Mesenteric fat pad (tissue), 1 donor: ENCODE data around the gene SOX1. TPM values are rescaled to one million over a fixed set of nuclear protein-coding genes. Genes with fewer than 3 reads are reported as not detected.

Experiments
- DNase-seq: peaks from one replicate; pipeline ENCODE4 v3.0.0-alpha.2; 2020; ENCODE audit warnings: low spot score
- total RNA-seq: library from RNA; stranded (reverse); fragmentation: NEBNext Ultra II Directional; extraction: Animal tissue kit (Norgen Biotek cat#: 25700); gene quantifications from one replicate; pipeline ENCODE4 v1.2.1, GENCODE V29; 2021
- donor health status: DM: yes; HTN: yes; CAD: no.

The SOX1 gene
- total RNA-seq, 1 donor from 2014 or later: not detected

DNA sequence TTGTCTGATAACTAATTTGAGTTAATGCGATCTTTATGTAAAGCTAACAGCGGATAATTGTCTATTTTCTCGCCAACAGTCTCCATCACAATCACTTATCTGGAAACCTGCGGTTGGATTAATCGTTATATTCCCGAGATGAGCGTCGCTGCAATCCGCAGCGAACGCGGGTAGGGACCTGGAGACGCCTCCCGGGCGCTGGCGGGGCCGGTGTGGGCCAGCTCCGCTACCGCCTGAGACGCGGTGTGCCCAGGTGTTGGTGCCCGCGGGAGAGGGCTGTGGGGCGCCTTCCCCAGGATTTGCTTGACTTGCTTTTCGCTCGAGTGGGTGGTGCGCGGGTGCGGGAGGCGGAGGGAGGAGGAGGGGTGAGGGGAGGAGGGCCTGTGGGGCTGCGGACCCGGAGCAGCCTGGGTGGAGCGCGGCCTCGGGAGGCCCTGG lies 38.3 kb downstream of the SOX1 start:
- no peak for DNase-seq

DNA sequence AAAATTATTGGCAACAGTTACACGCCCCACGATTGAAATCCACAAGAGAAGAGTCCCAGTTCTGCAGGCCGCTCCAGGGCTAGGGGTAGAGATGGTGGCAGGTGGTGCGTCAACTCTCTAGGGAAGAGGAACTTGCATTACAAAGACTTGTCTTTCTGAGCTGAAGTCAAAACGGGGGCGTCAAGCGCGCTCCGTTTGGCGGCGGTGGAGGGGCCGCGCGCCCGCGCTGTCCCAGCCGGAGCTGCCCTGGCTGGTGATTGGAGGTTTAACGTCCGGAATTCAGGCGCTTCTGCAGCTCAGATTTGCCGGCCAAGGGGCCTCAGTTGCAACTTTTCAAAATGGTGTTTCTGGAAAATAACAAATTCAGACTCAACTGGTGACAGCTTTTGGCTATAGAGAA lies 38.9 kb downstream of the SOX1 start:
- DNase-seq: no peak

DNA sequence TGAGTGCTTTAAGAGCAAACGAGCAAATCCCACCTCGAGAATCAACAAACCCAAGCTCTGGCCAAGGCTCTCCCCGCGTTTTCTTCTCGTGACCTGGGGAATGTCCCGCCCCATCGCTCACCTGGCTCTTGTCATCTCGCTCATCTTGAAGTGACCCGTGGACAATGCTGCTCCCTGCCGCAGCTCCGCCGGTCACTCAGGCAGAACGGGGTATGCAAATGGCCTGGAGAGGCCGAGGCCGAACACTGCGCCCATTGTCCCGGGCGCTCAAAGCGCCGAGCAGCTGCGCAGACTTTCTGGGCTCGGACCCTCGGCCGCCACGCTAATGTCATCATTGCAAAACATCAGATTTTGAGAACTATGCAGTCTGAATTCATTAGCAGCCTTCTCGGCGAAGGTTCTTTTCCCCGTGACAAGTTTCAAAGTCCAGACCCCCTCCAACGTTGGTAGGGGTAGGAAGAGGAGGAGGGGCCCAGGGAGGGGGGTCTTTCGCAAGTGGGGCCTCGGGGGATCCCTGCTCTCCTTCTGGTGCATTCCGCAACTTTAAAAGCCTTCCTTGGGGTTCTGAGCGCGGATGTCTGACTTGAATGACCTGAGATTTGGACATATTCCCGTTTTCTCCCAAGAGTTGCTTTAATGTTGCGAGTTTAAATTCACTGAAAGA lies 39.7 kb downstream of the SOX1 start:
- DNase-seq: no peak

DNA sequence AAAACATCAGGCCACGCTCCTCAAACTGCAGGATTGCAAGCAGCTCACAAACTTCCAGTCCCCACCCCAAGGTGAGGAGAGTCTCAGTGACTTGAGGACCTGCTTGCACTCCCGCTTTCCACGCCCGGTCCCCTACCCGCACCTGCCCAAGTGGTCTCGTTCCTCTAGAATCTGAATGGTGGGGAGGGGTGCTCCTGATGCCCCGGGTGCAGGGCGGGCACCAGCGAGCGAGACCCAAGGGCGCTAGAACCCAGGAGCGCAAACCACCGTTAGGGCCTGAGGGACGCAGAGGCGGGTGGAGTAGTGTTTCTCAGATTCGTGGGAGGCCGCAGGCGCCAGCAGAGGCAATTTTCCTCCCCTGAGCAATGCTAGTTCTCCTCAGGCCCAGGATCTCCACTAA lies 40.3 kb downstream of the SOX1 start:
- no peak for DNase-seq

DNA sequence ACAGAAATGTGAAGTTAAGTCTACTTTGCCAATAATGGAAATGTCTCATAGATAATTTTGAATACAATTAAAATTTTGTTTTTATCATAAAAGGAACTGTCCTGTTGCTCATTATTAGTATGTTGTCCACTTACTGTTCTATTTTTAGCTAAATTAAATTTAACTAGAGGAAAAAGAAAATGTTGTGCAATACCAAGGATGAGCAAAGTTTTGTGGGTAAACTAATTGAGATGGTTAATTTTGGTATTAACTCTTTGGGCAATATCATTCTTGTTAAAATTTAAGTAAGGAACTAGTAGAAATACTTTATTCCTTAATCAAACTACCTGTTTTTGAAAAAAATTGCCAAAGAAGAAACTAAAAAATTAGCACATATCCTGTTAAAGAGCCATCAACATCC lies 43.5 kb downstream of the SOX1 start:
- no peak for DNase-seq

DNA sequence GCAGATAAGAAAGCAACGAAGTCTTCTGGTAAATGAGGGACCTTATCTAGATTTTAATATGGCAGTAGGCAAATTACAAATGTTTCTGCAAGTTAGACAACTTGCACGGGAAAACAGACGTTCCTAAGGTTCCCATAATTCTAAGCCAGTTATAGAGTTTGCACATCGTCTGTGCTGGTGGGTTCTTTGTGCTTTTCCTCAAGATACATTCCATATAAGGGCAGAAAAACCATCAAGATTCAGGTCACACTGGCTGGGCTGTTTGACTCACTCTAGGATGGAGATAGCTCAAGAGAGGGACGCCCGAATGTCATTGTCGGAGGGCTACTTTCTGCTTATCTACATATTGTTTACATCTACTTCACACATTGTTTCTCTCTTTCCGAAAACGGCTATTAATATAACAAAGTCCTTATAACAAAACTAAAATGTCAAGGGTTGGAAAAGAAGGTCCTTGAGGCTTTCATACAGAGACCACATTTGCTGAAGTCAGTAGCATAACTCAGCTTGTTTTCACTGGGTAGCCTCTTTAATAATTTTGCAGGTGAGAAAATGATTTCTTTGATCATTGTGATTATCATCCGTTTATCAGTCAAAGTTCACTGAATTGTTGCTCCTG lies 44.4 kb downstream of the SOX1 start:
- DNase-seq: no peak

DNA sequence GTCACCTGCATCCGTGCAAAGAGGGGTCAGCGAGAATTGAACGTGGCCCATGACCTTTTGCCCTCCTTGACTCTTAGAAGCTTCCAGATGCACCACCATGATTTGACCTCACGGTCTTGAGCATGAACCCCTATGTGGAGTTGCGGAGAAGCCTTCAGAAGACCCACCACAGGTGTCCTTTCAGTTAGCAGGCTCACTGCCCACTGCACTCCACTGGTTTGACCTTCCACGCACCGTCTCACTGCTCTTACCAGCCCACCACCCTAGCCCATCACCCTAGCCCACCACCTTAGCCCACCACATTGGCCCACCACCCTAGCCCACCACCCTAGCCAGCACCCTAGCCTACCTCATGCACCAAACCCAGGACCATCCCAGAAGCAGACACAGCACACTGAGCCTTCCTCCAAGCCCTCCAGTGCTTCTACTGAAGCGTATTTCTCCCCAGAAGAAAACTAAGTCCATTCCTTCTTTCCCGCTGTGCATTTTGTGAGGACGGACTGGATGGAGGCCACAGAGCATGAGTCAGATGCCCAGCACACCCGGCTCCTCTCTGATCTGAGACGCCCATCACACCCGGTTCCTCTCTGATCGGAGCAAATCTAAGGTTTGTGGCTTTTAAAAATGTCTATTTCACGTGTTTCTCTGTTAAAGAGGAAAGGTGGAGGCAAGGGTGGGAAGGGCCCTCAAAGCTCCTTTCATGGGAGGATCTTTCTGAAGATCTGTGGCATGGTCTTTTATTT lies 45.8 kb downstream of the SOX1 start:
- no peak for DNase-seq

DNA sequence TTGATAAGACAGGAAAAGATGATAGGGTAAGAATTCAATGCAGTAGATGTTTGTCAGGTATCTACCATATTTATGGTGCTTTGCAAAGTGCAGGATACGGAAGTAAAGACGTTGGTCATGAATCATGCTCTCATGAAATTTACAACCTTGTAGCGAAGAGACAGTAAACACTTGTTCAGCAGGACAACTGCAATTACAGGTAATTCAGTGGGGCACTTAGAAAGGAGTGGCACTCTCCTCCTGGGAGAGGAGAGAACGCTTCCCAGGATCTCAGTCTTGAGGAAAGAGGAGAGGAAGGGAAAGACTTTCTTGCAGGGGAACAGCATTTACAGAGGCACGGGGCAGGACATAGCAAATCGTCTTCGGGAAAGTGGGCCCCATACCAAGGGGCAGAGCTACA lies 46.4 kb downstream of the SOX1 start:
- no peak for DNase-seq

DNA sequence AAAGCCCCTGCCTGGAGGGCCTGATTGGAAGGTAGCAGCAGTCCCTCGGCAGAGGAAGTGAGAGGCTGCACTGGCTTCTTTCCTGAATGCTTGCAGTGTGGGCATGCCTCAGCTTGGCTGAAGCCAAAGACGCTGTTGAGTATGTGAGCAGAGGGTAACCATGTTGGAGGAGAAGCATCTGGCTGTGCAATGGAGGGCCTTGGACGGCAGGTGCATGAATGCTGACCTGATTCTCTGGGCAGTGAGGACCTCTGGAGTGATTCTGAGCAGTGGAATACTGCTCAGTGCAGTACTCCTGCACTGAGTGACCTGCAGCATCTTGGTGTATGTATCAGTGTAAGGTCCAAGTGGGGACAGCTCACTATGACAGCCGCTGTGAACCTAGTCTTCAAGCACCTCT lies 46.9 kb downstream of the SOX1 start:
- peak; percentile 77 for DNase-seq

DNA sequence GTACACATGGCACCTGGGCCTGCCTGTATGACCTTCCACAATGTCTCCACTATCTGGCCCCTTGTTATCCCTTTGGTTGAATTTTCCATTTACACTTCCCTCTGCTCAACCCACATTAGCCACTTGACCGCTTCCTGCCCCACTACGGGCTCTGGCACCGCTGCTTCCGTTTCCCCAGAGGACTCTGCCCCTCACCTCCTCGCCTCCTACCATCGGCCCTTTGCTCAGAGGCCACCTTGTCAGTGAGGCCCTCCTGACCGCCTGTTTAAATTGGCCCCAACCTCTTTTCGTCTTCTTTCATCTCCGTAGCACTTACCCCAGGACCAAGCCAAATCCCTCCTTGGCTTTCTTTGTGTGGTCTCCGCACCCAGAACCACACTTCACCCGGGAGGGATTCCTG lies 47.4 kb downstream of the SOX1 start:
- peak; percentile 84 for DNase-seq

DNA sequence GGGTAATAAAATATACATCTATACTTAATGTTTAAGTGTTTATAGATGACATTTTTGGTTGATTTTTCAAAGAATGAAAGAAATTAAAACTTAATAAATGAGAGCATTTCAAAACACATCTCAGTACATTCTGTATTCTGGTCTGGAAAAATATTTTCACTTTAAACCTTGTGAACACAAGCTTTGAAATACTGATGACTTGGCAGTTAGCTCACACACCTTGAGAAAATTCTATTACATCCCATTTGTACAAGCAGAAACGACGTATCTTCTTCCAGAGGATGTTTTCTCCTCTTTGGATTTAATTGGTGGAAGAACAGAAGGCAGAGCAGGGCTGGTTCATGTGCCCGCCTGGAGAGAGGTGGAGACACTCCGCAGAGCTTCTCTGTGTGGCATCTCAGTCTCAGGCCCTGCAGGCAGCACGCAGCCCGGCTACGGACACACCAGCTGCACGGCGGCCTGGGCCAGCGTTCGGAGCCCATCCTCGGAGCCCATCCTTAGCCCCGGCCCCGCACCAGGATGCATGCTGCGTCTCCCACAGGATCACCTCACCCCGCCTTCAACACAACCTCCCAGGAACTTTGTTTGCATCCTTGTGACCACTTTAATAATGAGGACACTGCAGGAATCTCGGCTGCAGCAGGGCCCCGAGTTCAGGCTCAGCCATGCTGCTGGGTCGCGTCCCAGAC lies 48.6 kb downstream of the SOX1 start:
- peak; percentile 60 for DNase-seq

DNA sequence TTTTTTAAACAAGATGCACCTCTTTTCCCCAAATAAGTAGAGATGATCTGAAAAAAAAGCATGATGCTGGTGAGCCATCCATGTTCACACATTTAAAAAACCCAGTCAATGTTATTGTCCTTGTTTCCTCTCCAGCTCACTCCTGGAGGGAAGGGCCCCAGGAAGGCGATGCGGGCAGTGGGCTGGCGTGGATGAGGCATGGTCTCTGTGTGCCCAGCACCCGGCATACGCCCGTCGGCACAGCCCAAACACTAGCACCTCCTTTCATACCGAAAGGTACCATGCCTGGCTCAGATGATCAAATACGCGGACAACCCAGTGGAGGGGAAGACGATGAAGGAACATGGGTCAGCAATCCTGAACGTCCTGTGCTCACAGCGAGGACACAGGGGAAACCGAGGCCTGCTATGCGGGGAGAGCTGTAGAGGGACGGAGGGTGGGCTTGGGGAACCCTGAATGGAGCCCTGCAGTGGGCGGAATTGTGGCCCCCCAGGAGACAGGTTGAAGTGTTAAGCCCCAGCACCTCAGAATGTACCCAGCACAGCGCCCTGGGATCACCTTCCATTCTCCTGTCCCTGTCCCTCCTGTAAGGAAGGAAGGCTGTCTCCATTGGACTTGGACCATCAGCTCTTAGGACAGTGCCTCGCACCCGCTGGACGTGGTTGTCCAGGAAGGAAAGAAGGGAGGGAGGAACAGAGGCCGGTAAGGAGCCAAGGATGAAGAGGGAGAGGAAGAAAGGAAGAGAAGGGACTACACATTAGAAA lies 49.4 kb downstream of the SOX1 start:
- peak; percentile 53 for DNase-seq

DNA sequence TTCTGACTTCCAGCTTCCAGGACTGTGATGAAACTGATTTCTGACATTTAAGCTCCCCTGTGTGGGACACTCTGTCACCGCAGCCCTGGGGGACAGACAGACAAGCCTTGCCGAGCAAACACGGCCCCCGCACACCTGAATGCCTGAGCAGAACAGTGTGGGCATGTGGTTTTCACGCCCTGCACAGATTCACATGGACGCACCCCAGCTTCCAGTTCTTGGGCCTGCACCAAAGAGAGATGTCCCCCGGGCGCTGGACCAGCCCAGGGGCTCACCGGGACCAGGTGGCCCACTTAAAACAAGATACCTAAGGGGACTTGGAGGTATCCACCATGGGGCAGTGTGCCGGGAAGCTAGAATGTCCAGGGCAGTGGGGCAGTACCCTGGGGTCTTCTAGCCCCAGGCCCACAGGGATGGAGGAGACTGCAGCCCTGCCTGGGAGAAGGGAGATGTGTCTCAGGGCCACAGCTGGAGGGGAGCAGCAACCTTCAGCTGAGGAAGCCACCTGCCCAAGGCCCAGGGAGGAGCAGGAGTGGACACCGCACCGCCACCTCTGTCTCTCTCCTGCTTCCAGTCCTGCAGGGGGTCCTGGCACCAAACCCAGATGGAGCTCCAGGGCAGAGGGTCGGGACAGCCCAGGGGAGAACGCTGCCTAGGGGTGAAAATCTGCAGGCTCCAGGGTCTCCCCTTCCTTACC lies 50.5 kb downstream of the SOX1 start:
- DNase-seq: peak; percentile 64

DNA sequence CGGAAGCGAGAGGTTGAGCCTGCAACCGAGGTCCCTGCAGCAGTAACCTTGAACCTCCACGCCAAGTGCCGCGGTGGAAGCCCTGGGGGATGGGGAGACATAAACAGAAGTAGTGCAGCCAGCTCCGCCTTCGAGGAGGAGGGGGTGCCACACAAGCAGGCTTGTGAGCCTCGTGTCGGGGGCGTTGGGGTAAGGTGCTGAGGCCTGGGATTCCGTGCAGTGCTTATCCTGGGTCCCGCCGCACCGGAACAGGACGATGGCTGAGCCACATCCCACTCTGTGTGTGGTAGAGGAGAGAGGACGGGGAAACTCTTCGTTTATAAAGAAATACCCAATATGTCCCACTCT lies 51.0 kb downstream of the SOX1 start:
- DNase-seq: peak; percentile 78

DNA sequence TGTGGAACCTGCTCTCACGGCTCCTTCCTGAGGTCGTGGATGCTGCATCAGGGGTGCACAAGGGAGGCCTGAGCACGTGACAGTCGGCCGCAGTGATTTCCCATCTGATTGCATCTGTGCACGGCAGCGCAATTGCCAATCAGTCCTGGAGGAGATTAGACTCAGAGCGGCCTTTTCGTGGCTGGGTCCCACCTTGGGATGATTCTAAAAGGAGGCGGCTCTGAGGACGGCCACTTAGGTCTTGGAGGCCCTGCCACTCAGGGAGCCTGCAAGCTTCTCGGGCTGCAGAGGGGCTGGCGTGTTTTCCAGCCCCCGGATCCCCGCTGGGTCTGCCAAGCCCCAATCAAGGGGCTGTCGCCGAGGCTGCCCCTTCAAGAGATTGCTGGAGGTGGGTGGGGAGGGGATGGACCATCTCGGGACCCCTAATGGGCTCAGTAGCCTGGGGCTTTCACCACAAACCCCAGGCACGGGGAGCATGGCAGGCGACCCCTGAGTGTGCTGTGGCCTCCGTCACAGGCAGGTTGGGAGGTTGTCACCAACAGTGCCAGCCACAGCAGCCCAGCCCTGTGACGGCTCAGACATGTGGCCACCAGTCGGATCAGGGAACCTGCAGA lies 51.6 kb downstream of the SOX1 start:
- DNase-seq: peak; percentile 65

DNA sequence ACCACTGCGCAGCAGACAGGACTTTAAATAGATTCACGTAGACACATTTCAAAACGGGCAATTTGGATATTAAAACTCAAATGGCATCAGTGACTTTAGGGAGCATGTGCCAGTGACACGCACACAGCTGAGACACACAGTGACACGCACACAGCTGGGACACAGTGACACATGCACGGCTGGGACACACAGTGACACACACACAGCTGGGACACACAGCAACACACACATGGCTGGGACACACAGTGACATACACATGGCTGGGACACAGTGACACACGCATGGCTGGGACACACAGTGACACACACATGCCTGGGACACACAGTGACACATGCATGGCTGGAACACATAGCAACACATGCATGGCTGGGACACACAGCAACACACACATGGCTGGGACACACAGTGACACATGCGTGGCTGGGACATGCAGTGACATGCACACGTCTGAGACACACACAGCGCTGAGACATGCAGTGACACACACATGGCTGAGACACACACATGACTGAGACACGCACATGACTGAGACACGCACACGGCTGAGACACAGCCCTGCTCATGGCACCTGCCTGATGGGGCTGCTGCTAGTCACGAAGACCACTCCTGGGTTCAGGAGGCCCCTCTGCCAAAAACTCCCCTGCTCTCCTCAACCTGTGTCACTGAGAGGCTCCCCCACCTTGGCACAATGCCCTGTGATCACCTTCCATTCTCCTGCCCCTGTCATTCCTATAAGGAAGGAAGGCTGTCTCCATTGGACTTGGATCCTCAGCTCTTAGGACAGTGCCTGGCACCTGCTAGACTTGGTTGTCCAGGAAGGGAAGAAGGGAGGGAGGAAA lies 52.5 kb downstream of the SOX1 start:
- peak; percentile 83 for DNase-seq

DNA sequence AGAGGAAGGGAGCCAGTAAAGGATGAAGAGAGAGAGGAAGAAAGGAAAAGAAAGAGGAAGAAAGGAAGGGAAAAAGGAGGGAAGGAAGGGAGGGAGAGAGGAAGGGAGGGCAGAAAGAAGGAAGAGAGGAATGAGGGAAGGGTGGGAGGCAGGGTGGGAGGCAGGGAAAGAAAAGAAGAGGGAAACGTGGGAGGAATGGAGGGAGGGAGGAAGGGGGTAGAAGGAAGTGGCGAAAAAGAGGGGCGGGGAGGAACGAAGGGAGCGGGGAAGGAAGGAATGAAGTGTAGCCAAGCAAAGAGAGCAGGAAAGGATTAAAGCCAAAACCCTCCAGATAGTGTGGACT lies 53.1 kb downstream of the SOX1 start:
- no peak for DNase-seq
